ENCODE data around the gene TIMM50. TPM values are rescaled to one million over a fixed set of nuclear protein-coding genes. Genes with fewer than 3 reads are reported as not detected.

Gene TIMM50
- polyA plus RNA-seq, 1 of the 3 experiments (the other 2 are of a cell fraction) = 98.1 TPM

GRCh38 chr19:39470724-39471339, 9.8 kb upstream of the TIMM50 start:
- H3K9ac ChIP-seq = no peak overlapping the region
- no peaks in the 10 kb centered on the region for H3K9me2 ChIP-seq
- no peaks in the 10 kb centered on the region for H3K4me1 ChIP-seq (ENCODE audit: control insufficient read depth in 1 of 2, insufficient read depth in 2 of 2, low read depth in 1 of 2, low read length in 1 of 2)
- no peak overlapping the region for H2AFZ ChIP-seq (ENCODE audit: low read depth)
- ChIA-PET POLR2A (no interaction called here), CTCF (interaction anchor here (1.1 kb wide), 1 partner anchor 62 kb away, joined by 10 read pairs; the partner anchor contains the start of gene EID2B)
- no peak for DNase-seq
- no peaks in the 10 kb centered on the region for H3K9me3 ChIP-seq
- no peak for TF ChIP-seq CTCF (IDR thresholded peaks at IDR 0.05)
- no peak for TF ChIP-seq RCOR1 (IDR thresholded peaks at IDR 0.05; ENCODE audit: low read length)
- no peak for TF ChIP-seq ELF1 (IDR thresholded peaks at IDR 0.05)
- no peak for TF ChIP-seq RAD21 (IDR thresholded peaks at IDR 0.05; ENCODE audit: low read length)
- no peak for TF ChIP-seq NFIC (IDR thresholded peaks at IDR 0.05; ENCODE audit: borderline replicate concordance)
- TF ChIP-seq TCF12 (IDR thresholded peaks at IDR 0.05) = no peak
- no peak for TF ChIP-seq REST (IDR thresholded peaks at IDR 0.05; ENCODE audit: low read depth, low read length)
- no peak for TF ChIP-seq EP300 (IDR thresholded peaks at IDR 0.05; ENCODE audit: borderline replicate concordance in 1 of 2, low read depth in 1 of 2, low read length in 1 of 2)
- no peak for TF ChIP-seq YY1 (IDR thresholded peaks at IDR 0.05; ENCODE audit: low read depth)
- no peak for TF ChIP-seq EZH2phosphoT487 (IDR thresholded peaks at IDR 0.05; ENCODE audit: borderline replicate concordance, low read depth)
- no peak for TF ChIP-seq CHD2 (IDR thresholded peaks at IDR 0.05; ENCODE audit: low read length, partially characterized antibody)
- no peak for TF ChIP-seq NRF1 (IDR thresholded peaks at IDR 0.05; ENCODE audit: low read depth, low read length)
- TF ChIP-seq FOXJ3 (CRISPR knock-in tag; IDR thresholded peaks at IDR 0.05) = no peak
- H4K20me1 ChIP-seq (ENCODE audit: insufficient read depth) = no peaks in the 10 kb centered on the region
- 78% methylated on average over 7 of the region's 7 CpGs for WGBS (ENCODE audit: low lambda C conversion rate)
- no peak overlapping the region for H3K27ac ChIP-seq (ENCODE audit: low read depth in 2 of 2, low read length in 1 of 2)
- no peaks in the 10 kb centered on the region for H3K27me3 ChIP-seq (ENCODE audit: insufficient read depth)
- no peak overlapping the region for H3K4me3 ChIP-seq (ENCODE audit: low read depth in 2 of 2, low read length in 1 of 2)
- peaks cover 7 to 81% of the 10 kb centered on the region in 2 experiments for H3K36me3 ChIP-seq (replicated peaks in 1 of 2; ENCODE audit: control insufficient read depth in 1 of 2, insufficient read depth in 2 of 2, low read length in 1 of 2)
- H3F3A ChIP-seq (replicated peaks; ENCODE audit: insufficient read depth) = no peaks in the 10 kb centered on the region
- H3K4me2 ChIP-seq = no peak overlapping the region
- no peaks in the 10 kb centered on the region for H3K79me2 ChIP-seq (ENCODE audit: insufficient read depth)
